ENCODE results near the gene RHBG.

GRCh38 chr1:156376146-156376545, 7.1 kb downstream of the RHBG start:
- TF ChIP-seq CTCF (IDR thresholded peaks at IDR 0.05) (no peak), POLR2A (IDR thresholded peaks at IDR 0.05) (no peak), POLR2AphosphoS5 (IDR thresholded peaks at IDR 0.05) (no peak)

Measured in prostate gland (tissue), 2 donors.